HG03175 (cell line): ENCODE results near the gene RAD23B.

Experiments used
- ATAC-seq: cut with Tn5 transposase; IDR thresholded peaks from one replicate; pipeline ENCODE4 v1.9.1; 2021; ENCODE audit warnings: mild to moderate bottlenecking, moderate library complexity; ENCODE audit not compliant: unreplicated experiment

RAD23B gene

GRCh38 chr9:107332883-107333282, 49.8 kb downstream of the RAD23B start:
- no peak for ATAC-seq

GRCh38 chr9:107333363-107333762, 50.3 kb downstream of the RAD23B start:
- no peak for ATAC-seq

GRCh38 chr9:107334103-107334776, 51.2 kb downstream of the RAD23B start:
- ATAC-seq: no peak

- ATAC-seq: no peak
These were observed 52.3 kb downstream of the RAD23B start for GRCh38 chr9:107335331-107335730.

GRCh38 chr9:107336718-107337360, 53.8 kb downstream of the RAD23B start:
- ATAC-seq: no peak

GRCh38 chr9:107337676-107338590, 54.9 kb downstream of the RAD23B start:
- ATAC-seq: no peak

- ATAC-seq: no peak
These were observed 56.0 kb downstream of the RAD23B start for GRCh38 chr9:107338911-107339659.

GRCh38 chr9:107340920-107341632, 58.0 kb downstream of the RAD23B start:
- peak; percentile 71 for ATAC-seq

GRCh38 chr9:107342476-107343161, 59.5 kb downstream of the RAD23B start:
- no peak for ATAC-seq

- no peak for ATAC-seq
These were observed 62.2 kb downstream of the RAD23B start for GRCh38 chr9:107345327-107345726.

GRCh38 chr9:107348836-107349235, 65.8 kb downstream of the RAD23B start:
- ATAC-seq: no peak

GRCh38 chr9:107350443-107350842, 67.4 kb downstream of the RAD23B start:
- no peak for ATAC-seq

- ATAC-seq: no peak
These were observed 68.4 kb downstream of the RAD23B start for GRCh38 chr9:107351382-107352045.

GRCh38 chr9:107355394-107355793, 72.3 kb downstream of the RAD23B start:
- ATAC-seq: no peak

- no peak for ATAC-seq
These were observed 75.9 kb downstream of the RAD23B start for GRCh38 chr9:107358986-107359385.

- ATAC-seq: no peak
These were observed 77.0 kb downstream of the RAD23B start for GRCh38 chr9:107360098-107360497.

- ATAC-seq: no peak
These were observed 78.7 kb downstream of the RAD23B start for GRCh38 chr9:107361816-107362215.

- no peak for ATAC-seq
These were observed 80.6 kb downstream of the RAD23B start for GRCh38 chr9:107363516-107364152.
